Measurements from ENCODE around the gene TUBA4A.
"Not testable (repeated sequence)": the region's sequence is repeated elsewhere in the genome, so short reads cannot be mapped to it uniquely, and the experiment has no call there.

TUBA4A gene

GRCh38 chr2:219287116-219287440 lies 33.4 kb upstream of the TUBA4A start:
- not testable (repeated sequence) for DNase-seq

DNA sequence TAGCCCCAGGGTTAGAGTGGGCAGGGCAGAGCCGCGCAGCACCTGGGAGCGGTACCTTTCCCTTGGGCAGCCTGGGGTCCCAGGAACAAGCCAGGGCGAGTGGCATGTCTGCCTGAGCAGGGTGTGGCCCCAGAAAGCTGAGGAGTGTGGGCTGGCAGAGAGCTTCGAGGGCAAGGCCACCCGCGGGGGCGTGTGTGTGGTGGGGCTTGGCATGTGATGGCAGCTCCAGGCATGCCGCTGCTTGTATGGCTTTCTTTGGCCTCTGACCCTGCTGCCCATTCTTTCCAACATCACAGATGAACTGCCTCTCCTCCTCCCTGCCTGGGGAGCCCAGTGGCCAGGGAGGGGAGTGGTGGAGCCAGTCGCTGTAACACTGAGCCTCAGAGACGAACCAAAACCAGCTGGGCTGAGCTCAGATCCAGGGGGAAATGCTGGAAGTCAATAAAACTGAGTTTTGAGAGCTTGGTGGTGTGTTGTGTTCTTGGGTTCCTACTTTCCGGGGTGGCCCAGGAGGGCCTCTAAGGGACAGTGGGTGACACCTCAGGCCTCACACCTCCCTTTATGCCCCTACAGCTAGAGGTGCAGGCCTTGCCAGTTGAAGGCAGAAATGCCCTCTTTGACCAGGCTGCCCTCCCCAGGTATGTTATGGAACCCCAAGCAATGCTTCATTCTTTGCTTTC lies 32.9 kb upstream of the TUBA4A start:
- DNase-seq: peak in 24 of 58 donors; percentile 28 to 68 (median 50)

GRCh38 chr2:219285894-219286425 lies 32.2 kb upstream of the TUBA4A start:
- DNase-seq: peak in 46 of 58 donors; percentile 27 to 83 (median 62)

DNA sequence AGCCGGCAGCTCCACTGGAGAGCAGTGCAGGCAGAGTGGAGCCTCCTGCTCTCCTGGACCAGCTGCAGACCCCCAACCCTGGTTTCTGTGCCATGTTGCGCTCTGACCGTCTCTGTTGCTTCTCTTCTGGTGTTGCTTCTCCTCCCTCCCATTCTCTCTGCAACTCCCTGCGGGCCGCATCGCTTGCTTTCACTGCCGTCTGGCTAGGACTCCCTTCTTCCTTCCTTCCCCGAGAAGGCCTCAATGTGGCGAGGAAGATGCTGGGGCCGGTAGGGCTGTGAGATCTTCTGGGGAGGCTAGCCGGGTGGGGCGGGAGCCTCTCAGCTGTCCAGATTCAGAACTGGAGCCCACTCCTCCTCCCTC lies 31.6 kb upstream of the TUBA4A start:
- no peak for DNase-seq

- DNase-seq: no peak
These were observed 31.0 kb upstream of the TUBA4A start for GRCh38 chr2:219284501-219285372.

- peak in 8 of 58 donors; percentile 19 to 60 (median 44) for DNase-seq
These were observed 29.3 kb upstream of the TUBA4A start for GRCh38 chr2:219282943-219283581.

DNA sequence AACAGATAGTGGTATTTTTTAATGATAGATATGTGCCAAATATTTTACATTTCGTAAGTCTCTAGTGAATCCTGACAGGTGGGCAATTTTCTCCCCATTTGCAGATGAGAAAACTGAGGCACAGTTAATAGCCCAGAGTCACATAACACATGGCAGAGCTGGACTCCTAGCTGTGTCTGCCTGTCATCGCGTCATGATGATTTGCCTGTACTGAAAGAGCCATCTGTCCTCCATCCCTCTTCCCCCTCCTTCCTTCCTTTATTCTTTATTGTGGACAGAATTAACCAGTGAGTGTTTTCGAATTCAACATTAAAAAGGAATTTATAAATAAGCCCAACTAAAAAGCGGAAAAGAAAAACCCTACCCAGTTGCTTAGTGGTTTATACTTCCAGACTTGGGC lies 28.7 kb upstream of the TUBA4A start:
- DNase-seq: peak in 26 of 58 donors; percentile 16 to 80 (median 42)

- DNase-seq: peak in 2 of 58 donors; percentile 15 to 31
These were observed 27.9 kb upstream of the TUBA4A start for GRCh38 chr2:219281588-219281987.

DNA sequence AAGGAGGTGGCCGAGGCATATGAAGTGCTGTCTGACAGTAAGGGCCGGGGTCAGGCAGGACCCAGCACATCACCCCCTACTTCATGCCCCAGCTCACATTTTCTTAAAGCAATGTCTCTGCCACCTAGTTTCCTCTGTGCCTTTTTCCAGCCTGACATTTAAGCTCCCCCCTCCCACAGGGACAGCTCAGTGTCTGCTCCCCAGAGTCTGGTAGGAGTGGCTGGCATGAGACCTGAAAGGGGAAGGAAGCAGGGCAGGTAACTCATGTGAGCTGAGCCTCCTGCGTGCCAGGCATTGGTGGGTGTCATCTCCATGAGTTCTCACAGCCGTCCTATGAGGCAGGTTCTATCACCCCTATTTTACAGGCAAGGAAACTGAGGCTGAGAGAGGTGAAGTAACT lies 26.9 kb upstream of the TUBA4A start:
- DNase-seq: peak in 2 of 58 donors; percentile 36 to 46

- peak in 3 of 58 donors; percentile 21 to 65 (median 49) for DNase-seq
These were observed 26.3 kb upstream of the TUBA4A start for GRCh38 chr2:219279916-219280516.

- DNase-seq: peak; percentile 83 to 99 (median 98)
These were observed 25.6 kb upstream of the TUBA4A start, which contains the start of gene DNAJB2 for GRCh38 chr2:219279151-219279915. TSS of gene DNAJB2 (plus strand) at chr2:219279366. CDS start at chr2:219279834, 468 bp downstream.

- peak in 1 of 58 donors; percentile 39 for DNase-seq
These were observed 25.0 kb upstream of the TUBA4A start for GRCh38 chr2:219278655-219279150.

GRCh38 chr2:219277703-219278654 lies 24.3 kb upstream of the TUBA4A start:
- DNase-seq: peak in 56 of 58 donors; percentile 22 to 85 (median 74)

DNA sequence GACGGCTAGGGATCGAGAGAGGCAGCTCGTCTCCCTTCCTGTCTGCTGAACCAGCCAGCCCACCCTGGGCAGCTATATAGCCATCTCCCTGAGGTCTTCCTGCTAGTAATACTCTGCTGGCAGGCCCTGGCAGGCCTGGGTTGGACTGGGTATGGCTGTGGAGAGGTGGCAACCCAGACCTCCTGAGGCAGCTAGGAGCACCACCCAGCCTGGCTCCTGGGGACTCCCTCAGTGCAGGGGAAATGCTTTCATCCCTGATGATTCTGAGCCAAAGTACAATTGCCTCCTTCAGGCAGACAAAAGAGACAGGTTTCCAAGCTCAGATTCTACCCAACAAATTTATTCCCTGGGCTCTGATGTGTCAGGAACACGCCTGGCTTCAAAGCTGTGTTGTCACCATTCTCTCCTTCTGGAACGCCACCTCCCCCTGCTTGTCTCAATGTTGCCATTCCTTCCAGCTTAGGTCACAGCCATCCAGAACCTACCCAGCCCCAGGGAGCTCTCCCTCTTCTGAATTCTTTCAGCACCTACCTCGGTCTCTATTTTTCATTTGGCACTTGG lies 20.7 kb upstream of the TUBA4A start:
- DNase-seq: peak in 1 of 58 donors; percentile 19

DNA sequence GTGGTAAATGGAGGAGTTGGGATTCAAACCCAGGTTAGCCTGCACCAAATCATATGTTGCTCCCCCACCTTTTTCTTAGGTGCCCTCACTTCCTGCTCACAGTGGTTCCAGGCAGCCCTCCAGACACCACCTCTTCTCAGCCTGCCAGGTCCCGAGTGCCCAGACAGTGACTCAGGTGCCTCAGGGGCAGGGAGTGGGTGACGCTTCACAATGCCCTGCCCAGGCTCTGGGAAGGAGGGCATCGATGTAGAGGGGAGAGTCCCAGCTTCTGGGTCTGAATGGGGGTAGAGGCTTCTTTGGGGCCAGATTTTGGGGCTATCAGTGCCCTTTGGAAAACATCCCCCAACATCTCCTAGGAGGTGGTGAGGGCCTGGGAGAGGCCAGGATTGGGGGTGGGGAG lies 20.2 kb upstream of the TUBA4A start:
- no peak for DNase-seq

- DNase-seq: no peak
These were observed 19.3 kb upstream of the TUBA4A start for GRCh38 chr2:219272995-219273394.

GRCh38 chr2:219272356-219272755 lies 18.6 kb upstream of the TUBA4A start:
- DNase-seq: no peak

DNA sequence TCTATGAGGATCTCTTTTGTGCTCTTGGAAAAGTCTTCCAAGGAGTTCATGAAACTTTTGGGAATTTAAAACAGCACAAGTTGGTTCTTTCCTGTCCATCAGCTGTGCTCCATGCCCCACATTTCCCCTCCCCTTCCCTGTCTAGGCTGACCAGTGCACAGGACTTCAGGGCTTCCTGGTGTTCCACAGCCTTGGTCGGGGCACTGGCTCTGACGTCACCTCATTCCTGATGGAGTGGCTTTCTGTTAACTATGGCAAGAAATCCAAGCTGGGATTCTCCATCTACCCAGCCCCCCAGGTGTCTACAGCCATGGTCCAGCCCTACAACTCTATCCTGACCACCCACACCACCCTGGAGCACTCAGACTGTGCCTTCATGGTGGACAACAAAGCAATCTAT lies 17.3 kb upstream of the TUBA4A start:
- DNase-seq: no peak

DNA sequence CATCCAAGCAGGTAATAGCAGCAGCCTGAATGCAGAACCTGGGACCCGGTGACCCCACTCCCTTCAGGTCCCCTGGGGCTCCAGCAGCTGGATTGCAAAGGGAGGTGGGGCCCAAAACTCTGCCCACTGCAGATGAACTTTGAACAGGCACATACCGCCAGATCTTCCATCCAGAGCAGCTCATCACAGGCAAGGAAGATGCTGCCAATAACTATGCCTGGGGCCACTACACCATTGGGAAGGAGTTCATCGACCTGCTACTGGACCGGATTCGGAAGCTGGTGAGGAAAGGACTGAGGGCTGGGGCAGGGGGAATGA lies 16.3 kb upstream of the TUBA4A start:
- no peak for DNase-seq

All from anterior cingulate cortex (tissue), 58 donors.